K562 (cell line): ENCODE results near the gene TRIM10. TPM values are rescaled to one million over a fixed set of nuclear protein-coding genes. Genes with fewer than 3 reads are reported as not detected.

Experiments used
- ATAC-seq: fragments of 200-7000 bp; cut with Tn5 transposase; 3 replicates; pipeline ENCODE4 v1.9.1; 2020; ENCODE audit warnings: moderate library complexity
- BruUV-seq: library from RNA; stranded (reverse); fragments of 400-500 nt; replicated peaks from 2 replicates; lab custom pipeline; 2021; lab: Mats Ljungman, UMichigan
- CTCF ChIA-PET: fragments of 300-600 bp; formaldehyde crosslinking; extraction: SDS; loops from one replicate; lab custom pipeline; 2021; ENCODE audit warnings: low intra/inter-chr PET ratio; lab: Yijun Ruan, JAX
- POLR2A ChIA-PET: fragments of 300-600, 350-650 bp; sonication (Branson Sonifier 250); formaldehyde crosslinking; extraction: SDS; loops from one replicate; lab custom pipeline; 2021; ENCODE audit warnings: antibody characterized with exemption, inconsistent platforms; lab: Yijun Ruan, JAX
- DNase-seq, 4 experiments: peaks; one replicate each; pipeline versions ENCODE4 v3.0.0 to v3.0.0-alpha.2; 2011 to 2018; ENCODE audit warnings: low spot score in 3 of 4, mixed read lengths in 3 of 4; ENCODE audit errors: extremely low read depth in 1 of 4
- FAIRE-seq: peaks from 2 replicates; lab custom pipeline; 2011; peaks lifted over from hg19 to GRCh38; lab: Jason Lieb, UNC
- H2AFZ ChIP-seq: 2 replicates; pipeline ENCODE4 v1.6.0; 2011; ENCODE audit warnings: low read depth, low read length, control low read depth, inconsistent platforms
- H3K27ac ChIP-seq: fragments of 200-600 bp; 3 replicates; pipeline ENCODE4 v1.8.0; 2011; ENCODE audit warnings: low read depth, mild to moderate bottlenecking, control low read depth, inconsistent platforms, low read length, moderate library complexity, mixed read lengths; ENCODE audit errors: extremely low read depth
- H3K27me3 ChIP-seq, 2 experiments: fragments of 300-600 bp in 1 of 2; 2 replicates in 1 of 2; 3 replicates in 1 of 2; pipeline versions ENCODE4 v1.6.0 to v1.8.0; 2011; ENCODE audit warnings: inconsistent platforms in 2 of 2, low read length in 2 of 2, mild to moderate bottlenecking in 1 of 2, mixed read lengths in 1 of 2, moderate library complexity in 1 of 2; ENCODE audit not compliant: control insufficient read depth in 2 of 2, insufficient read depth in 2 of 2
- H3K36me3 ChIP-seq: fragments of 300-600 bp; 3 replicates; pipeline ENCODE4 v1.8.0; 2011; ENCODE audit warnings: mild to moderate bottlenecking, low read length, inconsistent platforms; ENCODE audit not compliant: control insufficient read depth, insufficient read depth
- H3K4me1 ChIP-seq, 2 experiments: fragments of 200-600 bp in 1 of 2; replicated peaks in 1 of 2; 2 replicates in 1 of 2; 3 replicates in 1 of 2; pipeline versions ENCODE4 v1.5.1 to v1.8.0; 2011; ENCODE audit warnings: inconsistent platforms in 2 of 2, low read length in 2 of 2, mild to moderate bottlenecking in 1 of 2, mixed read lengths in 1 of 2, moderate library complexity in 1 of 2; ENCODE audit not compliant: control insufficient read depth in 2 of 2, insufficient read depth in 2 of 2
- H3K4me2 ChIP-seq: 2 replicates; pipeline ENCODE4 v1.6.1; 2011; ENCODE audit warnings: low read length, control low read depth, inconsistent platforms, mixed read lengths; ENCODE audit not compliant: insufficient read depth
- H3K4me3 ChIP-seq: fragments of 200-600 bp; sonication (generic), shearing (Covaris generic); 2 replicates; pipeline ENCODE4 v1.5.1; 2016; ENCODE audit warnings: control low read depth, inconsistent platforms
- H3K79me2 ChIP-seq: fragments of 200-600 bp; 3 replicates; pipeline ENCODE4 v1.8.0; 2011; ENCODE audit warnings: low read length, inconsistent platforms; ENCODE audit not compliant: control insufficient read depth, insufficient read depth
- H3K9ac ChIP-seq, 2 experiments: 2 replicates each; pipeline versions ENCODE4 v1.6.0 to v1.6.1; 2011; ENCODE audit warnings: low read depth in 2 of 2, low read length in 2 of 2, control low read depth in 1 of 2, inconsistent platforms in 1 of 2, mild to moderate bottlenecking in 1 of 2, mixed read lengths in 1 of 2; ENCODE audit not compliant: insufficient read depth in 1 of 2
- H3K9me1 ChIP-seq: one replicate; pipeline ENCODE4 v1.6.0; 2011; ENCODE audit warnings: inconsistent platforms, mild to moderate bottlenecking, low read length, moderate library complexity; ENCODE audit not compliant: control insufficient read depth, insufficient read depth
- H3K9me3 ChIP-seq: replicated peaks from 2 replicates; pipeline ENCODE4 v1.5.1; 2011; ENCODE audit warnings: low read depth, low read length, inconsistent platforms; ENCODE audit not compliant: control insufficient read depth, insufficient read depth
- H4K20me1 ChIP-seq: replicated peaks from 2 replicates; pipeline ENCODE4 v1.6.1; 2011; ENCODE audit warnings: low read length, inconsistent platforms, mixed read lengths; ENCODE audit not compliant: control insufficient read depth, insufficient read depth
- ARNT ChIP-seq, 2 experiments: fragments of 450-650 bp; IDR thresholded peaks; 2 replicates each; pipeline ENCODE4 v1.6.1; 2016; ENCODE audit warnings: mild to moderate bottlenecking in 1 of 2
- KLF16 ChIP-seq: IDR thresholded peaks from 2 replicates; pipeline ENCODE4 v1.6.1; 2016; ENCODE audit warnings: antibody characterized with exemption
- MYC ChIP-seq, 2 experiments: fragments of 250-450 bp in 1 of 2; sonication (Bioruptor Pico) in 1 of 2; IDR thresholded peaks; 2 replicates each; pipeline versions ENCODE4 v1.5.1 to v1.6.1; 2012 to 2021; ENCODE audit warnings: low read depth in 2 of 2, borderline replicate concordance in 1 of 2, improper control_type of control experiment in 1 of 2, low read length in 1 of 2, mild to moderate bottlenecking in 1 of 2, moderate library complexity in 1 of 2
- OTX1 ChIP-seq: fragments of 450-650 bp; formaldehyde crosslinking; IDR thresholded peaks from 2 replicates; pipeline ENCODE4 v1.4.0; 2022; ENCODE audit warnings: mild to moderate bottlenecking
- SIN3A ChIP-seq, 2 experiments: fragments of 150-350 bp in 1 of 2; IDR thresholded peaks; 2 replicates each; pipeline ENCODE4 v1.6.1; 2011 to 2016; ENCODE audit warnings: borderline replicate concordance in 2 of 2, low read depth in 2 of 2, low read length in 2 of 2, mild to moderate bottlenecking in 2 of 2, moderate library complexity in 2 of 2; ENCODE audit not compliant: control insufficient read depth in 1 of 2
- SRF ChIP-seq, 2 experiments: fragments of 250-450, 450-650 bp in 1 of 2; sonication (Bioruptor Pico) in 1 of 2; sonication (generic) in 1 of 2; formaldehyde crosslinking; IDR thresholded peaks; 2 replicates each; pipeline versions ENCODE4 v1.5.0 to v1.5.1; 2020 to 2022; ENCODE audit warnings: mild to moderate bottlenecking in 1 of 2, missing genetic modification reagents in 1 of 2
- ZBTB33 ChIP-seq: sonication (generic); formaldehyde crosslinking; IDR thresholded peaks from 2 replicates; pipeline ENCODE4 v1.8.1; 2023; ENCODE audit warnings: mild to moderate bottlenecking, missing genetic modification reagents
- ZHX1 ChIP-seq: fragments of 150-350 bp; conservative IDR thresholded peaks from 2 replicates; pipeline ENCODE4 v1.6.1; 2014; ENCODE audit warnings: low read length
- WGBS: fragments of 100-300 bp; shearing (Covaris generic); methylation state at CpG from one replicate; pipeline ENCODE4 v1.1.6; 2016; ENCODE audit warnings: low coverage, mixed read lengths; ENCODE audit not compliant: insufficient coverage; ENCODE audit errors: missing lambda C conversion rate; 5-methylcytosine and 5-hydroxymethylcytosine counted together
- in situ Hi-C: fragments of 300-500 bp; cut with MboI; formaldehyde crosslinking; loops from 4 replicates; pipeline ENCODE4 v1.15.0; 2018; ENCODE audit warnings: inconsistent platforms, mixed read lengths
- intact Hi-C: fragments of 100-400 bp; cut with micrococcal nuclease; formaldehyde crosslinking; loops from 2 replicates; pipeline ENCODE4 v1.14.2; 2022
- polyA plus RNA-seq, 8 experiments: library from polyadenylated mRNA; depleted of rRNA in 4 of 8; stranded (reverse) in 5 of 8; unstranded in 3 of 8; fragments of >200 nt; fragmentation: Nextera tagmentation in 2 of 8; fragmentation: Illumina TruSeq in 1 of 8; extraction: Ambion mirVana in 2 of 8; extraction: Trizol in 1 of 8; gene quantifications; 2 replicates each; pipeline versions ENCODE4 v1.2.1 to v1.2.3, GENCODE V29; 2011 to 2014; ENCODE audit warnings: inconsistent platforms in 1 of 8, missing spikeins in 1 of 8
- total RNA-seq, 7 experiments: library from RNA; depleted of rRNA in 6 of 7; stranded (reverse); fragments of >200 nt in 6 of 7; fragmentation: Illumina TruSeq in 2 of 7; extraction: Trizol in 2 of 7; gene quantifications; 2 replicates each; pipeline versions ENCODE4 v1.2.1 to v1.2.3, GENCODE V29; 2011 to 2021; ENCODE audit warnings: low replicate concordance in 1 of 7
- TF ChIP-seq, protein P1 (sequence below), 2 experiments: fragments of 450-650 bp; IDR thresholded peaks; 2 replicates each; pipeline ENCODE4 v1.6.1; 2016
- TF ChIP-seq, protein P2 (sequence below): fragments of 250-450 bp; sonication (Bioruptor Pico); IDR thresholded peaks from 2 replicates; pipeline ENCODE4 v1.8.0; 2022; ENCODE audit warnings: moderate library complexity, mild to moderate bottlenecking, inconsistent platforms

Gene TRIM10
- total and polyA plus RNA-seq, 9 of the 15 experiments (the other 6 are each of a cell fraction or from before 2014, with no cell fraction given) = 0.15 to 0.90 (median 0.36) TPM

- TF ChIP-seq ZHX1 = no peak
These were observed 57.2 kb downstream of the TRIM10 start (continued) for GRCh38 chr6:30103872-30104179.

- no peaks in the 10 kb centered on the region for H3K36me3 ChIP-seq
- in situ Hi-C loops = no loop called here
- H3K4me3 ChIP-seq = no peak overlapping the region
- ATAC-seq (peak; percentile 87), DNase-seq (peak; percentile 88 to 93 (median 88)), FAIRE-seq (peak; percentile 97)
- no peaks in the 10 kb centered on the region for H4K20me1 ChIP-seq
- peak overlapping the region in 1 of 2 experiments; percentile 80; a peak in 2 of 4 replicates for H3K9ac ChIP-seq
- intact Hi-C loops = loop anchor here (1.0 to 10.0 kb wide), 5 partner anchors 28 to 294 kb away; partner anchors contain the start of gene PPP1R11
- no peak overlapping the region for H3K27ac ChIP-seq
- BruUV-seq = no TSS peak
- peak overlapping the region; percentile 98 for H2AFZ ChIP-seq
- H3K4me2 ChIP-seq = peak overlapping the region; percentile 86
- no peaks in the 10 kb centered on the region for H3K9me1 ChIP-seq
- H3K27me3 ChIP-seq = peaks cover 17 to 29% of the 10 kb centered on the region in 2 experiments; a peak in 4 of 5 replicates
- 35% methylated on average over 35 of the region's 36 CpGs for WGBS
- POLR2A ChIA-PET = interaction anchor here (0.7 to 1.3 kb wide), 5 partner anchors 23 to 466 kb away, joined by 3 to 5 read pairs (median 3); partner anchors contain the start of gene POLR1H
- CTCF ChIA-PET = interaction anchor here (0.7 to 4.2 kb wide), 6 partner anchors 27 to 294 kb away, joined by 3 to 66 read pairs (median 6); no protein-coding TSS in a partner anchor
- no peaks in the 10 kb centered on the region for H3K79me2 ChIP-seq
- no peaks in the 10 kb centered on the region for H3K9me3 ChIP-seq
- peaks cover 25 to 34% of the 10 kb centered on the region in 2 experiments for H3K4me1 ChIP-seq
- no peak for TF ChIP-seq SIN3A (IDR thresholded peaks at IDR 0.05; ENCODE audit: borderline replicate concordance in 2 of 2, control insufficient read depth in 1 of 2, low read depth in 2 of 2, low read length in 2 of 2)
- 0 out of 4 replicates have a peak, but pooled peaks of 1 of the 2 experiments have one; percentile 30 for TF ChIP-seq SRF (CRISPR knock-in tag; IDR thresholded peaks at IDR 0.05)
- peak; percentile 32; the same call in 1 of the 2 replicates for TF ChIP-seq OTX1 (CRISPR knock-in tag)
- TF ChIP-seq, protein P1, sequence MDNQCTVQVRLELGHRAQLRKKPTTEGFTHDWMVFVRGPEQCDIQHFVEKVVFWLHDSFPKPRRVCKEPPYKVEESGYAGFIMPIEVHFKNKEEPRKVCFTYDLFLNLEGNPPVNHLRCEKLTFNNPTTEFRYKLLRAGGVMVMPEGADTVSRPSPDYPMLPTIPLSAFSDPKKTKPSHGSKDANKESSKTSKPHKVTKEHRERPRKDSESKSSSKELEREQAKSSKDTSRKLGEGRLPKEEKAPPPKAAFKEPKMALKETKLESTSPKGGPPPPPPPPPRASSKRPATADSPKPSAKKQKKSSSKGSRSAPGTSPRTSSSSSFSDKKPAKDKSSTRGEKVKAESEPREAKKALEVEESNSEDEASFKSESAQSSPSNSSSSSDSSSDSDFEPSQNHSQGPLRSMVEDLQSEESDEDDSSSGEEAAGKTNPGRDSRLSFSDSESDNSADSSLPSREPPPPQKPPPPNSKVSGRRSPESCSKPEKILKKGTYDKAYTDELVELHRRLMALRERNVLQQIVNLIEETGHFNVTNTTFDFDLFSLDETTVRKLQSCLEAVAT (IDR thresholded peaks at IDR 0.05) = 0 out of 4 replicates have a peak, but pooled peaks of 1 of the 2 experiments have one; percentile 24
- TF ChIP-seq ARNT (IDR thresholded peaks at IDR 0.05) = peak in 1 of 2 experiments; percentile 48; a peak in 1 of 4 replicates
- peak; percentile 36; the same call in 1 of the 2 replicates for TF ChIP-seq MYC (IDR thresholded peaks at IDR 0.05; ENCODE audit: low read depth, low read length)
- TF ChIP-seq MYC (CRISPR knock-in tag; IDR thresholded peaks at IDR 0.05; ENCODE audit: borderline replicate concordance, low read depth) = no peak
- no peak for TF ChIP-seq ZBTB33 (CRISPR knock-in tag)
- TF ChIP-seq KLF16 = peak; percentile 48; the same call in 1 of the 2 replicates
- TF ChIP-seq, protein P2, sequence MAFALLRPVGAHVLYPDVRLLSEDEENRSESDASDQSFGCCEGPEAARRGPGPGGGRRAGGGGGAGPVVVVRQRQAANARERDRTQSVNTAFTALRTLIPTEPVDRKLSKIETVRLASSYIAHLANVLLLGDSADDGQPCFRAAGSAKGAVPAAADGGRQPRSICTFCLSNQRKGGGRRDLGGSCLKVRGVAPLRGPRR (CRISPR knock-in tag) = no peak; the same call in 1 of the 2 replicates
These were observed 57.8 kb downstream of the TRIM10 start for GRCh38 chr6:30102970-30103871.
